ENCODE measurements around the gene PINLYP.

PINLYP gene

DNA sequence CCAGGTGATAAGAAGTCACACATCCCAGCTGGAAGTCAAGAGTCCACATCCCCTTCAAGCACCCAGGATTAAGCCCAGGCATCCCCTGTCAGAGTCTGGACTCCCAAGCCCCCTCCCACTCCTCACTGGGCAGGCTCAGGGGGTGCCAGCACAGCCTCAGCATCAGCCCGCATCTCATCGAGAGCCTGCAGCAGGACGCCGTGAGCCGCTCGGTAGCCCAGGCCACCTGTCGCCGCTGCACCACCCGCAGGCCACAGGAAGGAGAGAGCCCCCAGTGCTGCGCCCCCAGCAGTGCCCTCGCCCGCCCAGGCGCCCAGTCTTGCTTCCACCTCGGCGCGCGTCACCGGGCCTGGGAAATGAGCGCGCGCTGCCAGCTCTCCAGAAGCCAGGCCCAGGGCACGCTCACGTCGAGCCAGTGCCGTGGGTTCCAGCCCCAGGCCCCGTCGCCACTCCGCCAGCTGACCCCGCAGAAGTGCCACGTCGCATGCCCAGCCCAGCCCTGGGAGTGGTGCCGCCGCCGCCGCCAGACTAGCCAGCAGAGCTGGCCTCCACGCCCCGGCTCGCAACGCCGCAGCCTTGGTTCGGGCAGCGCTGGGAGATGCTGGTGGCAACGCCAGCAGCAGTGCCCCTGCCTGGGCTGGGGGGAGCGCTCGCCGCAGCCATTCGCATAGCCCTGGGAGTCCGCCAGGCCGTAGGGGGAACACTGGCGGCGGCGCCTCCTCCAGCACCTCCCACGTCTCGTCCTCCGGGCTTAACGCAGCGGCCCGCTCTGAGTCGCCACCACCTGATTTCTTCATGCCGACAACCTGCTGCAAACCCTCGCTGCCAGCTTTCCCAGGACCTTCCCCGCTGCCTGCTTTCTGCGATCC lies 16.5 kb downstream of the PINLYP start:
- TF ChIP-seq, protein P1, sequence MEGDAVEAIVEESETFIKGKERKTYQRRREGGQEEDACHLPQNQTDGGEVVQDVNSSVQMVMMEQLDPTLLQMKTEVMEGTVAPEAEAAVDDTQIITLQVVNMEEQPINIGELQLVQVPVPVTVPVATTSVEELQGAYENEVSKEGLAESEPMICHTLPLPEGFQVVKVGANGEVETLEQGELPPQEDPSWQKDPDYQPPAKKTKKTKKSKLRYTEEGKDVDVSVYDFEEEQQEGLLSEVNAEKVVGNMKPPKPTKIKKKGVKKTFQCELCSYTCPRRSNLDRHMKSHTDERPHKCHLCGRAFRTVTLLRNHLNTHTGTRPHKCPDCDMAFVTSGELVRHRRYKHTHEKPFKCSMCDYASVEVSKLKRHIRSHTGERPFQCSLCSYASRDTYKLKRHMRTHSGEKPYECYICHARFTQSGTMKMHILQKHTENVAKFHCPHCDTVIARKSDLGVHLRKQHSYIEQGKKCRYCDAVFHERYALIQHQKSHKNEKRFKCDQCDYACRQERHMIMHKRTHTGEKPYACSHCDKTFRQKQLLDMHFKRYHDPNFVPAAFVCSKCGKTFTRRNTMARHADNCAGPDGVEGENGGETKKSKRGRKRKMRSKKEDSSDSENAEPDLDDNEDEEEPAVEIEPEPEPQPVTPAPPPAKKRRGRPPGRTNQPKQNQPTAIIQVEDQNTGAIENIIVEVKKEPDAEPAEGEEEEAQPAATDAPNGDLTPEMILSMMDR (IDR thresholded peaks at IDR 0.05; ENCODE audit: low read depth, low read length, missing control alignments) = no peak
- no peak for DNase-seq (ENCODE audit: extremely low read depth, low read depth)
- no peak overlapping the region for H3K4me3 ChIP-seq (replicated peaks; ENCODE audit: low read depth, low read length)

DNA sequence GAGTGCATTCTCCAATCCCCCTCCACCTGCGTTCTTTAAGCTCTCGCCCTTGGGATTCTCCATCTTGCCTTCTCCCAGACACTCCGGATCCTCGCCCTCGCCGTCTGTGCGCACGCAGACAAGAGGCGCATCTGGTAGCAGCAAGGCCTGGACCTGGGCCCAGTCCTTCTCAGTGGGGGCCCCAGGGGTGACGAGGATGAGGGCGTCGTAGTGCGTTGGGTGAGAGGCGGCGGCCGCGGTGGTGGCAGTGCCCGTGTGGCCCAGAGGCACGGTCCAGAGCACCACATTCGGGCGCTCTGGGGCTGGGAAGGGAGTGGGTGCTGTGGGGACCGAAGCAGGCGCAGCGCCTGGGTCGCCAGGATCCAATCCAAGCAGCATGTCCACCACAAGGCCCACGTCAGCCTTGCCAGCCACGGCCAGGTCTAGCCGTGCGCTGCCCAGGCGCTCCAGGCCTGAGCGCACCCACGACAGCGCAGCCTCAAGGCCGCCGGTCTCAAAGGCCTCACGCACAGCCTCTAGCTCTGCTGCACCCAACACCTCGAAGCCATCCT lies 17.3 kb downstream of the PINLYP start:
- no peak for DNase-seq (ENCODE audit: extremely low read depth, low read depth)
- H3K4me3 ChIP-seq (replicated peaks; ENCODE audit: low read depth, low read length) = no peak overlapping the region
- TF ChIP-seq, protein P1 (IDR thresholded peaks at IDR 0.05; ENCODE audit: low read depth, low read length, missing control alignments) = no peak

DNA sequence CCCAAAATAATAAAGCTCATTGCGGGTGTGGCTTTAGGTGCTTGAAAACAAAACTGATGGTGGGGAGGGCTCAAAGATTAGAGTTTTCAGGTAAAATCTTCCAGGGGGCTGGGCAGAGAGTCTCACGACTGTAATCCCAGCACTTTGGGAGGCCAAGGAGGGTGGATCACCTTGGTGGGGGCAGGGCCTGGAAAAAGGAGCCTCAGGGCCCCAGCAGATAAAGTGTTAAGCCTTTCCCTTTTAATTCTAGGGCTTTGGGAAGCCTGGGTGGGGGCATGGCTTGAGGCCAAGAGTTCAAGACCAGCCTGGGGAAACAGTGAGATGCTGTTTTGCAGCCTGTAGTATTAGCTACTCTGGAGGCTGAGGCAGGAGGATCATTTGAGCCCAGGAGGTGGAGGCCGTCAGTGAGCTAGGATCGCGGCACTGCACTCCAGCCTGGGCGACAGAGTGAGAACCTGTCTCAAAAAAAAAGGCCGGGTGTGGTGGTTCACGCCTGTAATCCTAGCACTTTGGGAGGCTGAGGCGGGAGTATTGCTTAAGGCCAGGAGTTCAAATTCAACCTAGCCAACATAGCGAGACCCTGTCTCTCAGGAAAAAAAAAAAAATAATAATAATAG lies 18.6 kb downstream of the PINLYP start:
- DNase-seq (ENCODE audit: extremely low read depth, low read depth) = no peak
- TF ChIP-seq, protein P1 (IDR thresholded peaks at IDR 0.05; ENCODE audit: low read depth, low read length, missing control alignments) = no peak
- H3K4me3 ChIP-seq (replicated peaks; ENCODE audit: low read depth, low read length) = peak overlapping the region; percentile 72

DNA sequence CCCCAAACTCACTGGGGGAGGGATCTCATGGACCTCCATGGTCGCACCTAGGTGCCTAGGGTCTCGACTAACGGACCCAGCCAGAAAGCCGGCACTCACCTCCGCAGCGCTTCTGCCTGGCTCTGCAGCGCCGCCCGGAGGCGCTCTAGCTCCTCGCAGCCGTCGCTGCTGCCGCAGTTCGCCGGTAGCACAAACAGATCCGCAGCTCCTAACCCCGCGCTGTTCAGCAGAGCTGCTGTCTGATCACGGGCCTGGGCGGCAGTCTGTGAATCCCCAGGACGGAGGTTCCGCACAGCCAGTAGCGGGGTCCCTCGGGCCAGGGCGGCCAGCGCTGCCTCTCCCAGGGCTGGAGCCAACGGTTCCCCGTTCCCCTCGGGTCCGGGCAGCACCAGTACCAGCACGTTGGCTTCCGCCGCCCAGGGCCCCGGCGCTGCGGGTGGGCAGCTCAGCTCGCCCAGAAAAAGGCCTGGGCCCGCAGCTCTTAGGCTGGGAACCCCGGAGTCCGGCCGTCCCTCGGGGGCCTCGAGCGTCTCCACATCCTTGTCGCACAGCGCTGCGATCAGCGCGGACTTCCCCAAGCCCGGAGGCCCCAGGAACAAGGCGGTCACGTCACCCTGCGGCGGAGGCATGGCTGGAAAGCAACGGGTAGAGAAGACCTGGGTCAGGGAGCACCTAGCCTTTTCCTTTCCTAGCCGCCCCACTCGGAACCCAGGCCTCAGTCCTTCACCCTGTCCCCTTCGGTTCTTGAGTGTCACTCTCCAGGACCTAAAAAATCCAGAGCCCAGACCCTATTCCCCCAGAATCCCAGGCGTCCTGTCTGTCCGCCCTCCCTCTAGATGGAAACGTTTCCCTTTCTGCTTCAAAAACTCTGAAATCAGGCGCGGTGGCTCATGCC lies 19.4 kb downstream of the PINLYP start:
- no peak for DNase-seq (ENCODE audit: extremely low read depth, low read depth)
- H3K4me3 ChIP-seq (replicated peaks; ENCODE audit: low read depth, low read length) = peak overlapping the region; percentile 72
- TF ChIP-seq, protein P1 (IDR thresholded peaks at IDR 0.05; ENCODE audit: low read depth, low read length, missing control alignments) = peak; percentile 89

DNA sequence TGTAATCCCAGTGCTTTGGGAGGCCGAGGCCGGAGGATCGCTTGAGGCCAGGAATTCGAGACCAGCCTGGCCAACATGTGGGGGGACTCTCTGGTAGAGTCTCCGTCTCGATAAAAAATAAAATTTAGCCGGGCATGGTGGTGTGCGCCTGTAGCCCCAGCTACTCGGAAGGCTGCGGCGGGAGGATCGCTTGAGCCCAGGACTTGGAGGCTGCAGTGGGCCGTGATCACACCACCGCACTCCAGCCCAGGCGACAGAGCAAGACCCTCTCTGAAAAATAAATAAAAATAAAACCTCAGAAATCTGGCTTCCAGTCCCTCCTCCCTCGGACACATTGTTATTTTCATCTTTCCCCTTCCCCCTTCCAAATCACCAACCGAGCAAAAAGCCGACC lies 20.0 kb downstream of the PINLYP start:
- TF ChIP-seq, protein P1 (IDR thresholded peaks at IDR 0.05; ENCODE audit: low read depth, low read length, missing control alignments) = no peak
- peak overlapping the region; percentile 72 for H3K4me3 ChIP-seq (replicated peaks; ENCODE audit: low read depth, low read length)
- no peak for DNase-seq (ENCODE audit: extremely low read depth, low read depth)
